HEK293 (cell line): ENCODE data around the gene CEP350.

Experiments used
- BCL11A ChIP-seq: fragments of 450-650 bp; formaldehyde crosslinking; IDR thresholded peaks from 2 replicates; pipeline ENCODE4 v1.5.1; 2016; ENCODE audit warnings: low read depth, missing biosample characterization, missing genetic modification characterization
- CTCF ChIP-seq: fragments of 450-650 bp; formaldehyde crosslinking; IDR thresholded peaks from 2 replicates; pipeline ENCODE4 v1.5.1; 2016; ENCODE audit warnings: missing biosample characterization, missing genetic modification characterization
- INSM2 ChIP-seq: fragments of 450-650 bp; formaldehyde crosslinking; IDR thresholded peaks from 2 replicates; pipeline ENCODE4 v1.5.1; 2016; ENCODE audit warnings: missing biosample characterization, missing genetic modification characterization
- ZBTB21 ChIP-seq: fragments of 450-650 bp; formaldehyde crosslinking; IDR thresholded peaks from 2 replicates; pipeline ENCODE4 v1.5.1; 2017; ENCODE audit warnings: missing biosample characterization, missing genetic modification characterization
- ZNF239 ChIP-seq: fragments of 450-650 bp; formaldehyde crosslinking; IDR thresholded peaks from 2 replicates; pipeline ENCODE4 v1.5.1; 2016; ENCODE audit warnings: missing biosample characterization, missing genetic modification characterization
- ZNF292 ChIP-seq: fragments of 450-650 bp; formaldehyde crosslinking; IDR thresholded peaks from 2 replicates; pipeline ENCODE4 v1.5.1; 2016; ENCODE audit warnings: low read depth, missing biosample characterization, missing genetic modification characterization, borderline replicate concordance
- ZNF549 ChIP-seq: fragments of 450-650 bp; IDR thresholded peaks from 2 replicates; pipeline ENCODE4 v1.5.1; 2018; ENCODE audit warnings: missing biosample characterization, missing genetic modification characterization, mild to moderate bottlenecking, inconsistent platforms, moderate library complexity
- ZNF585B ChIP-seq: fragments of 450-650 bp; formaldehyde crosslinking; IDR thresholded peaks from 2 replicates; pipeline ENCODE4 v1.5.1; 2016; ENCODE audit warnings: missing biosample characterization, missing genetic modification characterization
- ZXDB ChIP-seq: fragments of 450-650 bp; formaldehyde crosslinking; IDR thresholded peaks from 2 replicates; pipeline ENCODE4 v1.5.1; 2016; ENCODE audit warnings: missing biosample characterization, missing genetic modification characterization
- TF ChIP-seq, protein P1 (sequence below): fragments of 450-650 bp; IDR thresholded peaks from 2 replicates; pipeline ENCODE4 v1.5.1; 2018; ENCODE audit warnings: missing biosample characterization, mild to moderate bottlenecking, missing genetic modification characterization
- TF ChIP-seq, protein P2 (sequence below): fragments of 450-650 bp; formaldehyde crosslinking; IDR thresholded peaks from 2 replicates; pipeline ENCODE4 v1.5.1; 2016; ENCODE audit warnings: missing biosample characterization, missing genetic modification characterization
- TF ChIP-seq, protein P3 (sequence below): fragments of 450-650 bp; formaldehyde crosslinking; IDR thresholded peaks from 2 replicates; pipeline ENCODE4 v1.5.1; 2016; ENCODE audit warnings: missing biosample characterization, missing genetic modification characterization

GRCh38 chr1:180143359-180143758 lies 188.7 kb downstream of the CEP350 start:
- TF ChIP-seq INSM2 (tag by site-specific recombination) = no peak
- no peak for TF ChIP-seq BCL11A (tag by site-specific recombination)
- TF ChIP-seq CTCF = no peak
- TF ChIP-seq ZXDB (tag by site-specific recombination) = no peak
- no peak for TF ChIP-seq ZBTB21 (tag by site-specific recombination)
- TF ChIP-seq ZNF239 = no peak
- TF ChIP-seq, protein P1, sequence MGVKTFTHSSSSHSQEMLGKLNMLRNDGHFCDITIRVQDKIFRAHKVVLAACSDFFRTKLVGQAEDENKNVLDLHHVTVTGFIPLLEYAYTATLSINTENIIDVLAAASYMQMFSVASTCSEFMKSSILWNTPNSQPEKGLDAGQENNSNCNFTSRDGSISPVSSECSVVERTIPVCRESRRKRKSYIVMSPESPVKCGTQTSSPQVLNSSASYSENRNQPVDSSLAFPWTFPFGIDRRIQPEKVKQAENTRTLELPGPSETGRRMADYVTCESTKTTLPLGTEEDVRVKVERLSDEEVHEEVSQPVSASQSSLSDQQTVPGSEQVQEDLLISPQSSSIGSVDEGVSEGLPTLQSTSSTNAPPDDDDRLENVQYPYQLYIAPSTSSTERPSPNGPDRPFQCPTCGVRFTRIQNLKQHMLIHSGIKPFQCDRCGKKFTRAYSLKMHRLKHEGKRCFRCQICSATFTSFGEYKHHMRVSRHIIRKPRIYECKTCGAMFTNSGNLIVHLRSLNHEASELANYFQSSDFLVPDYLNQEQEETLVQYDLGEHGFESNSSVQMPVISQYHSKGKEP (tag by site-specific recombination) = no peak
- TF ChIP-seq, protein P2, sequence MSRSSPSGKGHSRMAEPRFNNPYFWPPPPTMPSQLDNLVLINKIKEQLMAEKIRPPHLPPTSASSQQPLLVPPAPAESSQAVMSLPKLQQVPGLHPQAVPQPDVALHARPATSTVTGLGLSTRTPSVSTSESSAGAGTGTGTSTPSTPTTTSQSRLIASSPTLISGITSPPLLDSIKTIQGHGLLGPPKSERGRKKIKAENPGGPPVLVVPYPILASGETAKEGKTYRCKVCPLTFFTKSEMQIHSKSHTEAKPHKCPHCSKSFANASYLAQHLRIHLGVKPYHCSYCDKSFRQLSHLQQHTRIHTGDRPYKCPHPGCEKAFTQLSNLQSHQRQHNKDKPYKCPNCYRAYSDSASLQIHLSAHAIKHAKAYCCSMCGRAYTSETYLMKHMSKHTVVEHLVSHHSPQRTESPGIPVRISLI (tag by site-specific recombination) = no peak
- no peak for TF ChIP-seq ZNF292 (tag by site-specific recombination)
- no peak for TF ChIP-seq ZNF585B (tag by site-specific recombination)
- TF ChIP-seq, protein P3, sequence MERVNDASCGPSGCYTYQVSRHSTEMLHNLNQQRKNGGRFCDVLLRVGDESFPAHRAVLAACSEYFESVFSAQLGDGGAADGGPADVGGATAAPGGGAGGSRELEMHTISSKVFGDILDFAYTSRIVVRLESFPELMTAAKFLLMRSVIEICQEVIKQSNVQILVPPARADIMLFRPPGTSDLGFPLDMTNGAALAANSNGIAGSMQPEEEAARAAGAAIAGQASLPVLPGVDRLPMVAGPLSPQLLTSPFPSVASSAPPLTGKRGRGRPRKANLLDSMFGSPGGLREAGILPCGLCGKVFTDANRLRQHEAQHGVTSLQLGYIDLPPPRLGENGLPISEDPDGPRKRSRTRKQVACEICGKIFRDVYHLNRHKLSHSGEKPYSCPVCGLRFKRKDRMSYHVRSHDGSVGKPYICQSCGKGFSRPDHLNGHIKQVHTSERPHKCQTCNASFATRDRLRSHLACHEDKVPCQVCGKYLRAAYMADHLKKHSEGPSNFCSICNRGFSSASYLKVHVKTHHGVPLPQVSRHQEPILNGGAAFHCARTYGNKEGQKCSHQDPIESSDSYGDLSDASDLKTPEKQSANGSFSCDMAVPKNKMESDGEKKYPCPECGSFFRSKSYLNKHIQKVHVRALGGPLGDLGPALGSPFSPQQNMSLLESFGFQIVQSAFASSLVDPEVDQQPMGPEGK (tag by site-specific recombination) = no peak
- TF ChIP-seq ZNF549 (tag by site-specific recombination) = no peak
